Measurements from ENCODE around the gene C1orf210.

DNA sequence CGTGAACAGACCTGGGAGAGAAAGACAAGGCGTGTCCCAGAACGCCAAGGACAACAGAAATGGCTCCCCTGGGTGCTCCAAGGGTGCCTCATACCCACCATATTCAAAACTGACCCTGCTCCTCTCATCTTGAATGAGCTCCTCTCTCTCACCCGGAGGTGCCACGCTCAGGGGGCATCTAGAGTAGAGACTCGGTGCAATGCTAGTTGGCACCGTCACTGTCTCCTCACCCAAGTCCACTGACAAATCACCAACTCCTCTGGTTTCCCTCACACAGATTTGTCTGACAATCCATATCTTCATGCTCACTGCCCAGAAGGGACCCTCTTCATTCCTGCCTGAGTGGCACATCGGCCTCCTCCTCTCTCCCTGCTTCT is 10.6 kb downstream of the C1orf210 start:
- TF ChIP-seq, protein P1, sequence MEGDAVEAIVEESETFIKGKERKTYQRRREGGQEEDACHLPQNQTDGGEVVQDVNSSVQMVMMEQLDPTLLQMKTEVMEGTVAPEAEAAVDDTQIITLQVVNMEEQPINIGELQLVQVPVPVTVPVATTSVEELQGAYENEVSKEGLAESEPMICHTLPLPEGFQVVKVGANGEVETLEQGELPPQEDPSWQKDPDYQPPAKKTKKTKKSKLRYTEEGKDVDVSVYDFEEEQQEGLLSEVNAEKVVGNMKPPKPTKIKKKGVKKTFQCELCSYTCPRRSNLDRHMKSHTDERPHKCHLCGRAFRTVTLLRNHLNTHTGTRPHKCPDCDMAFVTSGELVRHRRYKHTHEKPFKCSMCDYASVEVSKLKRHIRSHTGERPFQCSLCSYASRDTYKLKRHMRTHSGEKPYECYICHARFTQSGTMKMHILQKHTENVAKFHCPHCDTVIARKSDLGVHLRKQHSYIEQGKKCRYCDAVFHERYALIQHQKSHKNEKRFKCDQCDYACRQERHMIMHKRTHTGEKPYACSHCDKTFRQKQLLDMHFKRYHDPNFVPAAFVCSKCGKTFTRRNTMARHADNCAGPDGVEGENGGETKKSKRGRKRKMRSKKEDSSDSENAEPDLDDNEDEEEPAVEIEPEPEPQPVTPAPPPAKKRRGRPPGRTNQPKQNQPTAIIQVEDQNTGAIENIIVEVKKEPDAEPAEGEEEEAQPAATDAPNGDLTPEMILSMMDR (IDR thresholded peaks at IDR 0.05) = no peak
- TF ChIP-seq EZH2 (IDR thresholded peaks at IDR 0.05; ENCODE audit: borderline replicate concordance, insufficient read depth, low read depth, low read length, poor library complexity, severe bottlenecking) = no peak
